ENCODE results near the gene MINDY4B. TPM values are rescaled to one million over a fixed set of nuclear protein-coding genes. Genes with fewer than 3 reads are reported as not detected.

MINDY4B gene
- total RNA-seq, 4 donors from 2014 or later: not detected

DNA sequence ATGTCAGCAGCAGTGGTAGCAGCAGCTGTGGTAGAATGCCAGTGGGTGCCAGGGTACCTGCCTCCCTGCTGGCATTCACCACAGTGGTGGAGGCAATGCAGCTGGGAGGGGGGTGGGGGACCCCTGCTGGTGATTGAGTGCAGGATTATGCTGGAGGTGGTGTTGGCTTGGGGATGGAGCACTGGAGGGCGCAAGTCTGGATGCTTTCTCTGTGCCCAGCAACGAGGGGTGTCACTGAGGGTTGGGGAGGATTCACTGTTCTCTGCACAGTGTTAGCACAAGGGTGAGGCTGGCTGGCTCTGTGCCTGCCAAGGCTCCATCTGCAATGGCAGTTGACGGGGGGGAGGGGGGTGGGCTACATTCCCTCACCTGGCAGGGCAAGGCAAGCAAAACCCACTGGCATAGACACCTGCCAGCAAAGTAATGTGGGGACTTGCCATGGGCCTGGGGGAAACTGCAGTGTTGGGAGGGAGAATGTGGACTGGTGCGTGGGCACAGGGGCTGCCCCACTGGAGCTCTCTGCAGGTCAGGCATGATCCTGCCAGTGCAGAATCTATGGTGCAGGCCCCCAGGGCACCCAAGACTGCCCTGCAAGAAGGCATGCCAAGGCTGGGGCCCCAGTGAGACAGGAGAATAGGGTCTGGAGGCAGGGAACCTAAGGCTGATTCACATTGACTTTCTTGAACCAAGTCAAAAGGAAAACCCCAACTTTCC is 64.3 kb downstream of the MINDY4B start:
- Histone ChIP-seq H3K27ac (no peak overlapping the region), H3K27me3 (no peaks in the 10 kb centered on the region), H3K9me3 (peaks cover 0 to 2% (median 0%) of the 10 kb centered on the region in 4 donors), H3K36me3 (no peaks in the 10 kb centered on the region), H3K4me1 (peaks cover 0 to 19% (median 0%) of the 10 kb centered on the region in 4 donors), H3K4me3 (no peak overlapping the region)
- TF ChIP-seq POLR2A (IDR thresholded peaks at IDR 0.05): no peak
- TF ChIP-seq, protein P1, sequence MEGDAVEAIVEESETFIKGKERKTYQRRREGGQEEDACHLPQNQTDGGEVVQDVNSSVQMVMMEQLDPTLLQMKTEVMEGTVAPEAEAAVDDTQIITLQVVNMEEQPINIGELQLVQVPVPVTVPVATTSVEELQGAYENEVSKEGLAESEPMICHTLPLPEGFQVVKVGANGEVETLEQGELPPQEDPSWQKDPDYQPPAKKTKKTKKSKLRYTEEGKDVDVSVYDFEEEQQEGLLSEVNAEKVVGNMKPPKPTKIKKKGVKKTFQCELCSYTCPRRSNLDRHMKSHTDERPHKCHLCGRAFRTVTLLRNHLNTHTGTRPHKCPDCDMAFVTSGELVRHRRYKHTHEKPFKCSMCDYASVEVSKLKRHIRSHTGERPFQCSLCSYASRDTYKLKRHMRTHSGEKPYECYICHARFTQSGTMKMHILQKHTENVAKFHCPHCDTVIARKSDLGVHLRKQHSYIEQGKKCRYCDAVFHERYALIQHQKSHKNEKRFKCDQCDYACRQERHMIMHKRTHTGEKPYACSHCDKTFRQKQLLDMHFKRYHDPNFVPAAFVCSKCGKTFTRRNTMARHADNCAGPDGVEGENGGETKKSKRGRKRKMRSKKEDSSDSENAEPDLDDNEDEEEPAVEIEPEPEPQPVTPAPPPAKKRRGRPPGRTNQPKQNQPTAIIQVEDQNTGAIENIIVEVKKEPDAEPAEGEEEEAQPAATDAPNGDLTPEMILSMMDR (IDR thresholded peaks at IDR 0.05): no peak
- no peak for TF ChIP-seq EP300 (IDR thresholded peaks at IDR 0.05)
- DNase-seq (ENCODE audit: low spot score in 2 of 2): no peak
- 91 to 96% methylated on average over 2 to 4 of the region's 4 CpGs for WGBS, 2 donors

DNA sequence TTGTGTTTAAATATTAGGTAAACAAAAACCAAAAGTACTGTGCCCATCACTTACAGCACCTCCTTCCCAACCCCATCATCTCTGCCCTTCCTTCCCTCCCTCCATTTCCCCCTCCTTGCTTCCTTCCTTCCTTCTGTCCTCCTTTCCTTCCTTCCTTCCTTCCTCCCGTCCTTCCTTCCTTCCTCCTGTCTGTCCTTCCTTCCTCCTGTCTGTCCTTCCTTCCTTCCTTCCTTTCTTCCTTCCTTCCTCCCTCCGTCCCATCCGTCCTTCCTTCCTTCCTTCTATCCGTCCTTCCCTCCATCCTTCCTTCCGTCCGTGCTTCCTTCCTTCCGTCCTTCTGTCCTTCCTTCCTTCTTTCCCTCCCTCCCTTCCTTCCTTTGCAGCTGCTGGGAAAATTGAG is 74.5 kb downstream of the MINDY4B start:
- Histone ChIP-seq H3K27ac (no peak overlapping the region), H3K36me3 (no peaks in the 10 kb centered on the region), H3K9me3 (peaks cover 0 to 4% (median 0%) of the 10 kb centered on the region in 4 donors), H3K4me3 (no peak overlapping the region), H3K4me1 (no peaks in the 10 kb centered on the region), H3K27me3 (no peaks in the 10 kb centered on the region)
- no peak for DNase-seq (ENCODE audit: low spot score in 2 of 2)
- TF ChIP-seq POLR2A (IDR thresholded peaks at IDR 0.05): no peak
- TF ChIP-seq, protein P1 (IDR thresholded peaks at IDR 0.05): no peak
- no peak for TF ChIP-seq EP300 (IDR thresholded peaks at IDR 0.05)
- WGBS, 2 donors: 87 to 92% methylated on average over 7 of the region's 7 CpGs

DNA sequence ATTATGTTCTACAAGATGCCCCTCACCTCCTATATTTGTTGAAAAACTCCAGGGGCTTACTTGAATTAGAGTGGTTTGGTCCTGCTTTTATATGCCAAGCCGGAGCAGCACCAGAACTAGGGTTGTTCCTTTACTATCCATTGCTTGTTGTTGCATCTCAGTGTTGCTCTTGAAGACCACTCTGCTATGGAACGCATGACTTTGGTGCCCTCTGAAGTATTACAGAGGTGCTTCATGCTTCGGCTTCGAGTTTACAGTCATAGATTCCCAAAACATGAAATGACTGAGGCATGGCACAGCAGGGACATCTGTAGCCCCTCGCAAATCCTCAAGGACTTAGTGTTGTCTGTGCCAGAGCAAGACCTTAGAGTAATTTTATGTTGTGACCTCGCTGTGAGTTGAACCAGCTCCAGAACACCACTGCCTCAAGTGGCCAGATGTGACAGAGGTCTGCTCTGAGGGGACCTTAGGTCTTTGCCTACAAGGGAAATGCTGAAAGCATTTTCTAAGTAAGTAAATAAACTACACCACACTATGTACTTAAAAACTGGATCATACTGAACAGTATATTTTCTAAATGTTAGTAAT is 75.1 kb downstream of the MINDY4B start:
- Histone ChIP-seq H3K4me1 (no peaks in the 10 kb centered on the region), H3K27me3 (no peaks in the 10 kb centered on the region), H3K9me3 (peaks cover 0 to 2% (median 0%) of the 10 kb centered on the region in 4 donors), H3K27ac (no peak overlapping the region), H3K4me3 (no peak overlapping the region), H3K36me3 (no peaks in the 10 kb centered on the region)
- DNase-seq (ENCODE audit: low spot score in 2 of 2): no peak
- TF ChIP-seq POLR2A (IDR thresholded peaks at IDR 0.05) (no peak), EP300 (IDR thresholded peaks at IDR 0.05) (no peak)
- TF ChIP-seq, protein P1 (IDR thresholded peaks at IDR 0.05): no peak
- WGBS, 2 donors: 79 to 87% methylated on average over 6 of the region's 6 CpGs

DNA sequence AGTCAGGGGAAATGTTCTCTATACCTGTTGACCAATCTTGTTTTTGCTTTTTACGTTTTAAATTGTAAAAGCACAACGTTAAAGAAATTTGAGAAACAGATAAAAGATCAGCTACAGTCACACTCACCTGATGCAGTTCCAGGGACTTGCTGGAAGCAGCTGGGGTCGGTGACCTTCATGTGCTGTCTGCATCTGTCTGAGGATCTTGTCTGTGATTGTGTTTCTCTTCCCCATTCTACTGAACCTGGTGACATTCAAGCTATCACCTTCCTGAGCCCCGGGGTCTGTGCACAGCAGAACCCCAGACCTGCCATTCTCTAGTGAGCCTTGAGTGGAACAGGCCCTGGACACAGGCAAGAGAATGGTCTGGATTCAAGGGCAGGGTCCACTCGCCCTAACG is 75.8 kb downstream of the MINDY4B start:
- Histone ChIP-seq H3K4me3 (no peak overlapping the region), H3K27me3 (no peaks in the 10 kb centered on the region), H3K9me3 (no peaks in the 10 kb centered on the region), H3K4me1 (no peaks in the 10 kb centered on the region), H3K27ac (no peak overlapping the region), H3K36me3 (no peaks in the 10 kb centered on the region)
- no peak for DNase-seq (ENCODE audit: low spot score in 2 of 2)
- 83 to 90% methylated on average over 6 of the region's 6 CpGs for WGBS, 2 donors
- TF ChIP-seq POLR2A (IDR thresholded peaks at IDR 0.05) (no peak), EP300 (IDR thresholded peaks at IDR 0.05) (no peak)
- TF ChIP-seq, protein P1 (IDR thresholded peaks at IDR 0.05): no peak

DNA sequence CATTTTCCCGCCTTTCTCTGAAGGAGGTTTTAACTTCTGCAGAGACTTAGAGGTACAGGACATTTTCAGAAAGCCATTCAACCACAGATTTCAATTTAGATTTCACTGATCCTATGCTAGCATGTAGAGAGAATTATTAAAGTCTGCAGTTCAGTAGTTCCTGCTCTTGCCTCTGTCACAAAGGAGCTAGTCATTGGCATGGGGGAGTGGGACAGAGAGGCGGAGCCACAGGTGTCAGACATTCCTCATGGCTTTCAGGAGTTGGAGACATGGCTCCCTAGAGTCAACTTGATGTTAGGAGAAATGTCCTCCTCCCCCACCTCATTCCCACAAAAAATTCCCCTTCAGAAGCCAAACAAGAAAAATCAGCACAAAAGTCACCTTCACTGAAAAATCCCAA is 76.2 kb downstream of the MINDY4B start:
- TF ChIP-seq, protein P1 (IDR thresholded peaks at IDR 0.05): no peak
- TF ChIP-seq POLR2A (IDR thresholded peaks at IDR 0.05) (no peak), EP300 (IDR thresholded peaks at IDR 0.05) (no peak)
- no peak overlapping the region for H3K27ac ChIP-seq
- no peaks in the 10 kb centered on the region for H3K27me3 ChIP-seq
- H3K4me1 ChIP-seq: no peaks in the 10 kb centered on the region
- no peaks in the 10 kb centered on the region for H3K9me3 ChIP-seq
- H3K36me3 ChIP-seq: no peaks in the 10 kb centered on the region
- H3K4me3 ChIP-seq: no peak overlapping the region
- 85 to 87% methylated on average over 2 of the region's 2 CpGs for WGBS, 2 donors
- DNase-seq (ENCODE audit: low spot score in 2 of 2): no peak

All from tibial nerve (tissue), 4 donors.